Esophagus squamous epithelium (tissue), 4 donors: ENCODE measurements around the gene COL23A1.

ENCODE experiments used
- CTCF ChIP-seq, 6 experiments: fragments of 450-650 bp in 4 of 6; fragments of 200-600 bp in 2 of 6; sonication (generic) in 2 of 6; IDR thresholded peaks; one replicate each; pipeline ENCODE4 v1.5.1; 2016 to 2019; ENCODE audit warnings: antibody characterized with exemption in 6 of 6, mild to moderate bottlenecking in 4 of 6, moderate library complexity in 4 of 6
- POLR2A ChIP-seq, 4 donors: fragments of 450-650 bp; IDR thresholded peaks; one replicate each; pipeline ENCODE4 v1.6.1; 2017; ENCODE audit warnings: antibody characterized with exemption in 4 of 4, mild to moderate bottlenecking in 4 of 4, moderate library complexity in 3 of 4

- no peak for TF ChIP-seq CTCF (IDR thresholded peaks at IDR 0.05)
- no peak for TF ChIP-seq POLR2A (IDR thresholded peaks at IDR 0.05)
Observed at GRCh38 chr5:178323541-178323865, 266.7 kb downstream of the COL23A1 start.
